CD4-positive, alpha-beta T cell treated with Interleukin-2 at 100 ng/mL for 4 hours (primary cell): ENCODE measurements around the gene CDK6.
A peak's percentile ranks its signal among the peaks of the same experiment; 100 is the strongest.

ENCODE experiments used
- DNase-seq: peaks from one replicate; pipeline ENCODE4 v3.0.0-alpha.2; 2020; ENCODE audit warnings: low spot score

The CDK6 gene

GRCh38 chr7:92845736-92846135 lies 9.4 kb upstream of the CDK6 start:
- DNase-seq: no peak

- no peak for DNase-seq
These were observed 7.4 kb upstream of the CDK6 start for GRCh38 chr7:92843781-92844180.

DNA sequence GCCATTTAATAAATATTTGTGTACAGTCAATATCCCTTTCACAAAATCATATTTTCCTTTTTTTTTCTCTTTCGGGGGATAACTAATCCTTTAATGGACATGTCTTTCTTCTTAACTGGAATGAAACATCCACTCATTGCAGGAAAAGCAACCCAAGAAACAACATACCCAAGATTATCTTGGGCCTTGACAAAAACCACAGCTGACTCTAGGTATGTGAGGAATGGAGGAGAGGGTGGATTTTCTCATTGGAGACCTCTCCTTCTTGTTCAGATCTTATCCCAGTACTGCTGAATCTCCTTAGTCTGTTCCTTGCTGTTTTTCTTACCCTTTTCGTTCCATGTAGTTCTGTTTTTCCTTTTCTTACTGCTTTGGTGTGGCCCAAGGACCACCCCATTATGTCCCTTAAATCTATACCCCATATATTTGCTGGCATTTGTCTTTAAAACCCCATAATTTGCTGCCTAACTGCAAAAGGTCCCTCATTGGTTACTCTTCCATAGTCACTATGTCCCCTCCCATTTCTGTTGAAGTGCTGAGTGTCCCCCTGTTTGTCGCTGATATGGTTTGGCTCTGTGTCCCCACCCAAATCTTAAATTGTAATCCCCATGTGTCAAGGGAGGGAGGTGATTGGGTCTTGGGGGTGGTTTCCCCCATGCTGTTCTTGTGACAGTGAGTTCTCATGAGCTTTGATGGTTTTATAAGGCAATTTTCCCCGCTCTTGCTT lies 6.8 kb upstream of the CDK6 start:
- DNase-seq: no peak

DNA sequence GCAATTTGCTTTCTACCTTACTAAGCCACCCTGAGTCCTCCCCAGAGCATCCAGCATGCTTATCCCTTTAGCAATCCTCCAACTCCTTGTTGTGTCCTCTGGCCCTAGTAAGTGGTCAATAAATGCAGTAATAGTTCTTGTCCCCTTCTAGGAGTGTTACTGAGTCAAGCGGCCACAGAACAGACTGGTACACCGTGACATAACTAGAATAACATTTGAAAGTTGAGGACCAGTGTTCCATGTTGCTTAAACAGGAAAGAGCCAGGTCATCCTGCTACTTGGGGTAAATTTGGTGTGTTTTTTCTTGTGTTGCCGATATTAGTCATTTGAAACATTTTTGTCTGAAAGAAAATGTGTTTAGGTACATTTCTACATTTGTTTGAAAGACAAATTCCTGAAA lies 4.8 kb upstream of the CDK6 start:
- DNase-seq: no peak

DNA sequence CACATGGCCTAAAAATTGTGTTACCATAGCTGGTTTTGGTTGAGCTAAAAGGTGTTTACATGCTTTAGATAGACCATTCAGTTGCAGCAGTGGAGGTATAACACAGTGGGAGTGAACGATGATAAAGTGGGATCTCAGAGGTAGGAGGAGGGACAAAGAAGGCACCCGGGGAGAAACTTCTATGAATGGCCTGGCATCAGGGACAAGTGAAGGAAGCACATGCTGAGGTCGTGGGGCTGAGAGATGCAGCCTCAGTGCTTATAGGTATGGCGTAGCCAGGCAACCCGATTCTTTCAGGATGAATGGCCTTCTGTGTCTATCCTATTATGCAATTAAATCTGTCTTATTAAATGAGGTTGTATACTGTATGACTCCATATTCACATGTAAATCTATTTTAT lies 3.9 kb upstream of the CDK6 start:
- no peak for DNase-seq

- no peak for DNase-seq
These were observed 3.5 kb upstream of the CDK6 start for GRCh38 chr7:92839901-92840300.

DNA sequence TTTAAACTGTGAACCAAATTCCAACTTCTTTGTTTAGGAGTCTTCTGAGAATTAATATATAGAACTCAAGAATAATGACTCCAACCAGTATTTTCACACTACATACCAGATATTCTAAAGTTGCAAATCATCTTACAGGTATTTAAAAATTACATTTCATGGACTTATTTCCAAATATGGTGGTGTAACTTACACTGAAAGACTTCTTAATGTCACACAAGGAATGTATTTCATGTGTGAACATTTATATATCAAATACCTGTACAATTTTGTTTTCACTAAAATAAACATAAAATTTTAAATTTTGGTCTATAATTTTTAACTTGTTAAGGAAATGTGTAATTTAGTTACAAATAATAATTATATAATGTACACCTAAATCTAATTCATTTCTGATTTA lies 2.6 kb upstream of the CDK6 start:
- no peak for DNase-seq

DNA sequence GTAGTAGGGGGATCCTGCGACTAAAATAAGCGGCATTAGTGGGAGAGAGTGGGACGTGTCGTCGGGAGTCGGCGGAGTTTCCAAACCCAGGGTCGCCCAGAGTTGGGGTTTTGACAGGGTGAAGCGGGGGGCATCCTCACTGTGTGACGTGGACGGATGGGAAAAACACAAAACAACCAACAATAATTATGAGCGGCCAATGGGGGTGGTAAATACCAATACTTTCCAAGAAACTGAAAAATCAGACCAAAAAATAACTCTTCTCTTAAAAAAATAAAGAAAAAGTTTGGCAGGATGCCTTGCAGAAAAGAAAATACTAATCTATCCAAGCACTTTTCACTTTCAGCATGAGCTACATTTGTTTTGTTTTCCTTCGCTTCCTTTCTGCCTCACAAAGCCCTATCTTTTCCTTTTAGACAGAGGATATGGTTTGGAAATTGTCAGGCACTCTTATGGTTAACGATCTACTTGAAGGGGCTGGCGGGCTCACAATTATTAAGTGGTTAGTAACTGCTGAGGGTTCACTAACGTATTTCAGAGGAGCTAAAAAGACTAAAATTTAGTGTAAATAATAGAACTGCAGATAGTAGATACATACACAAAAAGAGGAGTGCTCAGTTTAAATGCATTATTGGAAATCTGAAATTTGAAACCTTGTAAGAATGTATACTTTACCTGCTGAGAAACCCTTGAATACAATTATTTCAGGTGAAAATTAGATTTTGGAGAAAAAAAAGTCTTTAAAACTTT lies 802 bp upstream of the CDK6 start:
- peak; percentile 16 for DNase-seq

DNA sequence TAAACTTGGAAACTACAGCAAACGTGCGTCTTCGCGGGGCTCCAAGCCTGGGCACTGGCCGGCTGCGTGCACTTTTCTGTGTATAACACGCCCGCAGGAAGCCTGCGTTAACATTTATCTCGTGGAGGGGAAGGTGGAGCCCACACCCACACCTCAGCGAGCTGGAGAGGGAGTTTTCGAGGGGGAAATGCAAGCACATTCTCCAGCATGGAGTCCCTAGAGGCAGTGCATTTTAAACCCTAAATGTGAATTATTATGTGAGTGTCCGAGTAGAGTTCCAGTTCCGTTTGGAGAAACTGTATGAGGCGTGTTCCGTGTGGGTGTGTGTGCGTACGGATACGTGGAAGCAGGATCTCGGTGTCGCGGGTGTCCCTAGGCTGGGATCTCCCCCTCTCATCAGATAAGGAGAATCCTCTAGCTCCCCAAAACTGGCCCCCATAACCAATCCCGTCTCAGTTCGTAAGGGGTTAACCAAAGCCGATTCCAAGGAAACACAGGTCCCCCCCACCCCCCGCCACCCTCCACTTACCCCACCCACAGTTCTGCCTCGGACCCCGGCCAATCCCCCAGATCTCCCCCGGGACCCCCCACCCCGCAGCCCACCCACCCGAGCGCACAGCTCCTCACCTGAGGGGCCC lies 403 bp downstream of the CDK6 start:
- peak; percentile 44 for DNase-seq

DNA sequence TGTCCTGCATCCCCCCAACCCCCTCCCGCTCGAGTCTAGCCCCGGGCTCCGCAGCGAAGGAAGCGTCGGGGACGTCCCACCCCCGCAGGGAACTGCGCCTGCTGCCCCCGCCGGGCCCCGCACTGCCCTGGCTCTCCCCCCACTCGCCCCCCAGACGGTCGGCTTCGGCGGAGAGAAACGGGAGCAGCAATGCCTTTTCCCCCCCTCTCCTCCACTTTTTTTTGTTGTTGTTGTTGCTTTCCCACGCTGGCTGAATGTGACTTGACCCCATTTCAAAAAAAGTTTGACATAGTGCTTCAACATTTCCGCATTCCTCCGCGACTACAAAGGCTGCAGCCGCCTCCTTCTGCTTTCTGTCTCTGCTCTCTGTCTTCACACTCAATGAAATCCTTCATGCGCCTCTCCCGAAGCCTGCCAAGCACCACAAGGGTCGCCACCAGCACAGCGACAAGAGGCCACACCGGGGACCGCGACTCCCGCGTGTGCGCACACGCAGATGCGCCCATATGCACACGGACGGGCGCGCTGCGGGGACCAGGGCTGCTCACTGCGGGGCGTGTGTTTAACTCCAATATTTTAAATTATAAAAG lies 1.0 kb downstream of the CDK6 start:
- DNase-seq: peak; percentile 49

DNA sequence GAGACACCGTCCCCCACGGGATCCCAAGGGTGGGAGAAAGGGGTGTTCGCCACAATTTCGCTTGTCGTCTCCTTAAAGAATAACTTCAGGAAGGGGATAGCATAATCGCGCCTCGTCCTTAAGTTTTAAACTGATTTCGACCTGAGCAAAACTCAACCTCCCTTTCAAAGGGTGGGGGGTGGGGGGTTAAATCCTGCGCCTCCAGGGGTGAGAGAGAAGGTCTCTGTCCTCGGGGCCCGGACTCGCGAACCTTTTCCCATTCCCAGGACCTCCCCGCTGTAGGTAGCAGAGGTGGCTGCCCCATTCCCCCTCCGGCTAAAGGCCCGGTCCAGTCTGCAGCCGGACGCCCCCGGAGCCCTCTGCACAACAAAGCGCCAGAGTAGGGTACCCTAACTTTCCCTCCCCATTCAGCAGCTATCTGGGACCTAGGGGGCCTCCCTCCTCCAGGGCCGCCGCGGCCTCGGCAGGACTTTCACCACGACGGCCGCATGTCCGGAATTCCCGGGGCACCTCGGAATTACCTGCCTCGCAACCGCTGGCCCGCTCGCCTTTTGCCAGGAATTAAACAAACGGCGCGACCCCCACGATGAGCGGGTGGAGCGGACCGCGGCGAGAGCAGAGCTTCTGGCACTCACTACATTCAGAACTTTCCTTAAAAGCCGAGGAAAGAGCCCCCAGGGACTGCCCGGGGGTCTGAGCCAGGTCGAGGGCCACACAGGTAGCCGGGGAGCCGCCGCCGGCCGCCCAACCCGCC lies 1.7 kb downstream of the CDK6 start:
- no peak for DNase-seq

- peak; percentile 73 for DNase-seq
These were observed 2.4 kb downstream of the CDK6 start for GRCh38 chr7:92833766-92834506.

GRCh38 chr7:92833024-92833765 lies 3.2 kb downstream of the CDK6 start:
- peak; percentile 90 for DNase-seq

DNA sequence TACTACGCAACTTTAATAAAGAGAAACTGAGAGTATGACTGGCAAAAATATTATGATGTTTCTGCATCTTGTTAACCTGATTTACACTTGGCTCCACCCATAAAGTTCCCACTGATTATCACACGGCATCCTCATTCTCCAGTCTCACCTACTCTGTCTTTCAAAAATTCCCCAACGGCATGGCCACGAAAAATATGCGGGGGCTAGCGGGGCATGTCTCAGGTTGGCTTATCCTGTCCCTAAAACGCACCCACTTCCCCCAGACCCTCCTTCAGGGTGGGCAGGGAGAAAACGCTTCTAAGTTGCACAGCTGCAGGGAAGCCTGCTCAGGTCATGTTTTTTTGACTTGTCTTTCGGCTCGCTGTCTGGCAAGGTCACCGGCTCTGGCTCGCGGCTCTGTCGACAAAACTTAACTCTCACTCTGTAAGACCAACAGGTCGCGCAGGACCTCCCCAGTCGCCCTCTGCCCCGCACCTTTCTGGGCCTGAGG lies 3.8 kb downstream of the CDK6 start:
- DNase-seq: no peak

- DNase-seq: peak; percentile 14
These were observed 4.4 kb downstream of the CDK6 start for GRCh38 chr7:92831716-92832533.

- no peak for DNase-seq
These were observed 5.8 kb downstream of the CDK6 start for GRCh38 chr7:92830532-92831110.

- DNase-seq: no peak
These were observed 6.3 kb downstream of the CDK6 start for GRCh38 chr7:92830027-92830426.

- DNase-seq: no peak
These were observed 8.8 kb downstream of the CDK6 start for GRCh38 chr7:92827464-92828120.
